Measurements from ENCODE around the gene ZNF407.

The ZNF407 gene

DNA sequence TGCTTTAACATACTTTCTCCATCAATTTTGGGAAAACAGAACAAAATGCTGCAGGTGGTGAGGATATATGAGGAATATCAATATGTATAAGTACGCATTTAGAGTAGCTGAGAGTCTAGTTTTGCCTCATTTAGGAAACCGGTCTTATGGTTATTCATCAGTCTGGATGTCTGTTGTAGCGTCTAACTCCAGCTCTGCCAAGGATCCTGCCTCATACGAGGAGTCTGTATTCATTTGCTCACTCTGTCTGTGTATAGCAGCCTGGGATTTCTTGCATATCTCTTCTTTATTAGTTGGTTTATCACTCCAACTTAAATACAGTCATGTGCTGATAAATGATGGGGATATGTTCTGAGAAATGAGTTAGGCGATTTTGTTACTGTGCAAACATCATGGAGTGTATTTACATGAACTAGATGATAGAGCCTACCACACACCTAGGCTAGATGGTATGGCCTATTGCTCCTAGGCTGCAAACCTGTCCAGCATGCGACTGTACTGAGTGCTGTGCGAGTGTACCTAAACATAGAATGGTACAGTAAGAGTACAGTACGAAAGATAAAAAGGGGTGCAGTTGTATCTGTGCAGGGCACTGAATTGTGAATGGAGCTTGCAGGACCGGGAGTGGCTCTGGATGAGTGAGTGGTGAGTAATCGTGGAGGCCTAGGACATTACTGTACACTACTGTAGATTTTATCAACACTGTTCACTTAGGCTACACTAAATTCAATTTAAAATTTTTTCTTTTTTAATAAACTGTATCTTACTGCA is 148.1 kb downstream of the ZNF407 start:
- H3K79me2 ChIP-seq (ENCODE audit: insufficient read depth, low read length), result no peaks in the 10 kb centered on the region
- no peak overlapping the region for H3K4me3 ChIP-seq (ENCODE audit: insufficient read depth, low read length, poor library complexity, severe bottlenecking)
- H3K27me3 ChIP-seq (ENCODE audit: low read length), result no peaks in the 10 kb centered on the region
- no peaks in the 10 kb centered on the region for H3K36me3 ChIP-seq (ENCODE audit: low read length)
- no peak overlapping the region for H3K4me2 ChIP-seq (ENCODE audit: low read depth, low read length, poor library complexity, severe bottlenecking)
- H3F3A ChIP-seq (ENCODE audit: insufficient read depth), result no peaks in the 10 kb centered on the region
- no peak overlapping the region for H3K9ac ChIP-seq (ENCODE audit: low read length)
- H3K9me2 ChIP-seq (replicated peaks; ENCODE audit: insufficient read depth, low read length), result no peaks in the 10 kb centered on the region
- H3K27ac ChIP-seq (ENCODE audit: low read depth, low read length), result no peak overlapping the region
- H3K9me3 ChIP-seq (ENCODE audit: insufficient read depth, low read length), result no peaks in the 10 kb centered on the region
- no peaks in the 10 kb centered on the region for H4K20me1 ChIP-seq (ENCODE audit: low read depth, low read length)
- TF ChIP-seq EZH2phosphoT487 (conservative IDR thresholded peaks at IDR 0.05; ENCODE audit: low read length), result no peak
- TF ChIP-seq, protein P1, sequence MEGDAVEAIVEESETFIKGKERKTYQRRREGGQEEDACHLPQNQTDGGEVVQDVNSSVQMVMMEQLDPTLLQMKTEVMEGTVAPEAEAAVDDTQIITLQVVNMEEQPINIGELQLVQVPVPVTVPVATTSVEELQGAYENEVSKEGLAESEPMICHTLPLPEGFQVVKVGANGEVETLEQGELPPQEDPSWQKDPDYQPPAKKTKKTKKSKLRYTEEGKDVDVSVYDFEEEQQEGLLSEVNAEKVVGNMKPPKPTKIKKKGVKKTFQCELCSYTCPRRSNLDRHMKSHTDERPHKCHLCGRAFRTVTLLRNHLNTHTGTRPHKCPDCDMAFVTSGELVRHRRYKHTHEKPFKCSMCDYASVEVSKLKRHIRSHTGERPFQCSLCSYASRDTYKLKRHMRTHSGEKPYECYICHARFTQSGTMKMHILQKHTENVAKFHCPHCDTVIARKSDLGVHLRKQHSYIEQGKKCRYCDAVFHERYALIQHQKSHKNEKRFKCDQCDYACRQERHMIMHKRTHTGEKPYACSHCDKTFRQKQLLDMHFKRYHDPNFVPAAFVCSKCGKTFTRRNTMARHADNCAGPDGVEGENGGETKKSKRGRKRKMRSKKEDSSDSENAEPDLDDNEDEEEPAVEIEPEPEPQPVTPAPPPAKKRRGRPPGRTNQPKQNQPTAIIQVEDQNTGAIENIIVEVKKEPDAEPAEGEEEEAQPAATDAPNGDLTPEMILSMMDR (IDR thresholded peaks at IDR 0.05; ENCODE audit: insufficient read depth, low read length, poor library complexity, severe bottlenecking), result no peak
- H2AFZ ChIP-seq (ENCODE audit: low read depth, low read length, severe bottlenecking), result no peak overlapping the region

DNA sequence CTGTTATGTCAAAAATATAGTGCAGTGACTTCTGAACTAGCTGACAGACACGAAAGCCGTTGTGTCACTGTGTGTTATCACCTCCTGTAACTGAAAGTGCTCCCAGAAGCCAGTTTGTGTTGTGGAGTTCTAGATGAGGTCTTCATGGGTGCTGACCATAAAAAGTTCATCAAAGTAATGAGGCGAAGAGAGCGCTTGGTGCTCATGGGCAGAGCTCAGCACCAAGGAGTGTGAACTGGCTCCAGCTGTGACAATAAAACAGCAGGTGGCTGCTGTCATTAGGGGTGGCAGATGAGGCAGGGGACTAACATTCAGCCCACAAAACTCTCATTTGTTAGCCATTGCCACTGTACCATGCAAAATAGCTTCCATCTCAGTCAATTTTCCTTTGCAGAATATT is 151.1 kb downstream of the ZNF407 start:
- no peaks in the 10 kb centered on the region for H3K9me3 ChIP-seq (ENCODE audit: insufficient read depth, low read length)
- H3K9ac ChIP-seq (ENCODE audit: low read length), result no peak overlapping the region
- H3K4me2 ChIP-seq (ENCODE audit: low read depth, low read length, poor library complexity, severe bottlenecking), result no peak overlapping the region
- no peak for TF ChIP-seq EZH2phosphoT487 (conservative IDR thresholded peaks at IDR 0.05; ENCODE audit: low read length)
- TF ChIP-seq, protein P1 (IDR thresholded peaks at IDR 0.05; ENCODE audit: insufficient read depth, low read length, poor library complexity, severe bottlenecking), result no peak
- H4K20me1 ChIP-seq (ENCODE audit: low read depth, low read length), result no peaks in the 10 kb centered on the region
- no peaks in the 10 kb centered on the region for H3K9me2 ChIP-seq (replicated peaks; ENCODE audit: insufficient read depth, low read length)
- H3K27me3 ChIP-seq (ENCODE audit: low read length), result no peaks in the 10 kb centered on the region
- H2AFZ ChIP-seq (ENCODE audit: low read depth, low read length, severe bottlenecking), result no peak overlapping the region
- H3K36me3 ChIP-seq (ENCODE audit: low read length), result no peaks in the 10 kb centered on the region
- H3F3A ChIP-seq (ENCODE audit: insufficient read depth), result no peaks in the 10 kb centered on the region
- no peak overlapping the region for H3K4me3 ChIP-seq (ENCODE audit: insufficient read depth, low read length, poor library complexity, severe bottlenecking)
- no peaks in the 10 kb centered on the region for H3K79me2 ChIP-seq (ENCODE audit: insufficient read depth, low read length)
- H3K27ac ChIP-seq (ENCODE audit: low read depth, low read length), result no peak overlapping the region

DNA sequence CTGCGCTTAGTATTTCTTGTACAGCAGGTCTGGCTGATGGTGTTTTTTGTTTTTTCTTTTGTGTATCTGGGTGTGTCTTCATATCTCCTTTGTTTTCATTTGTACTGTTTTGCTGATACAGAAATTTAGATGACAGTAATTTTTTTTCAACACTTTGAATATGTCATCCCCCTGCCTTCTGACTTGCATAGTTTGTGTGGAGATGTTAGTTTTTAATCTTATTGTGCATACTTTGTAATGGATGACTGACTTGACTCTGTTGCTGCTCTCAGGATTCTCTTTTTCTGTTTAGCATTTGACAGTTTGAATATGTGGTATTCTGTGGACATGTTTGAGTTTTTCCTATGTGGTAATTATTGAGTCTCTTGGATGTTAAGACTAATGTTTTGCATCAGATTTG is 161.3 kb downstream of the ZNF407 start:
- TF ChIP-seq, protein P1 (IDR thresholded peaks at IDR 0.05; ENCODE audit: insufficient read depth, low read length, poor library complexity, severe bottlenecking), result no peak
- TF ChIP-seq EZH2phosphoT487 (conservative IDR thresholded peaks at IDR 0.05; ENCODE audit: low read length), result no peak
- H3K9ac ChIP-seq (ENCODE audit: low read length), result no peak overlapping the region

More for the DNA sequence above, 161.3 kb downstream of the ZNF407 start:
- Histone ChIP-seq H3K79me2 (ENCODE audit: insufficient read depth, low read length) (0 out of 2 replicates have a peak, but pooled peaks cover 5% of the 10 kb centered on the region), H2AFZ (ENCODE audit: low read depth, low read length, severe bottlenecking) (no peak overlapping the region), H3F3A (ENCODE audit: insufficient read depth) (no peaks in the 10 kb centered on the region), H3K4me2 (ENCODE audit: low read depth, low read length, poor library complexity, severe bottlenecking) (no peak overlapping the region), H3K36me3 (ENCODE audit: low read length) (no peaks in the 10 kb centered on the region), H3K9me3 (ENCODE audit: insufficient read depth, low read length) (no peaks in the 10 kb centered on the region), H3K4me3 (ENCODE audit: insufficient read depth, low read length, poor library complexity, severe bottlenecking) (no peak overlapping the region), H4K20me1 (ENCODE audit: low read depth, low read length) (peaks cover 4% of the 10 kb centered on the region; the same call in 1 of the 2 replicates), H3K27me3 (ENCODE audit: low read length) (no peaks in the 10 kb centered on the region), H3K27ac (ENCODE audit: low read depth, low read length) (no peak overlapping the region), H3K9me2 (replicated peaks; ENCODE audit: insufficient read depth, low read length) (no peaks in the 10 kb centered on the region)
